ENCODE measurements around the gene ADARB2.
"Not testable (repeated sequence)": the region's sequence is repeated elsewhere in the genome, so short reads cannot be mapped to it uniquely, and the experiment has no call there.

ADARB2 gene

DNA sequence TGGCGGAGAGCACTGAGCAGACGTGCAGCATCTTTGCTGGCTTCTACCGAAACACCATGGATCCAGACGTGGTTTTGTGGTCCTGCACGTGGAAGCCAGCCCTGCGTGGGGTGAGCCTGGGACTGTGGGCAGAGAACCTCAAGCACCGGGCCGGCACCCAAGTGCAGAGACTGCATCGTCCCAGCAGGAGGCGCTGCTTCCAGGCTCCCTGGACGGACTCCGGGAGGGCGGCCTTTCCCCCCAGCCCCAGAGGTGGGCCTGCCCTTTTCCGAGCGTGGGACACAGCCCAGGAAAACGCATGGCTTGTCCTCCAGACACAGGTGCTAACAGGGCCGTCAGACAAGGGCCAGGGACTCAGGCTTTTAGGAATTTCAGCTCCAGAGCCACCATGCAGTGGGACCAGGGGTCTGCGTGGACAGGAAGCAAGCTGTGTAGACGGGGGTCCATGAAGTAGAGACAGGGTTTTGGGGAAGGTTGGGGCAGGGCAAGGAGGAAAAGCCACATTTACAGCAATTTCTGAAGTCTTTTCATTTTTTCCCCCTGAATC lies 377.2 kb downstream of the ADARB2 start:
- no peak for DNase-seq

DNA sequence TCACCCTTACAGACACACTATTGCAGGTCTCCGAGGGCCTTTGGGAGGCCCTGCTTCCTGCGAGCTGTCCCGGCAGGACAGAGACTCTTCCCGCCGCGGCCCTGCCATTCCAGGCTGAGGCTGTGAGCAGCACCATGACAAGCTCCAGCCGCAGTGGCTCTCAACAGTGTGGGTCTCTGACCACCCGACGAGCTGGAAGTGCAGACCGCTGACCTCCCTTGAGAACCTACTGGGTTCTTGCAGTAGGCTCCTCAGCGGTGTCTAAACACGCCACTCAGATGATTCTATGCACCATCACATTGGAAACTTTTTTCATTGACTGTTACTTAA lies 377.7 kb downstream of the ADARB2 start:
- DNase-seq, result no peak

DNA sequence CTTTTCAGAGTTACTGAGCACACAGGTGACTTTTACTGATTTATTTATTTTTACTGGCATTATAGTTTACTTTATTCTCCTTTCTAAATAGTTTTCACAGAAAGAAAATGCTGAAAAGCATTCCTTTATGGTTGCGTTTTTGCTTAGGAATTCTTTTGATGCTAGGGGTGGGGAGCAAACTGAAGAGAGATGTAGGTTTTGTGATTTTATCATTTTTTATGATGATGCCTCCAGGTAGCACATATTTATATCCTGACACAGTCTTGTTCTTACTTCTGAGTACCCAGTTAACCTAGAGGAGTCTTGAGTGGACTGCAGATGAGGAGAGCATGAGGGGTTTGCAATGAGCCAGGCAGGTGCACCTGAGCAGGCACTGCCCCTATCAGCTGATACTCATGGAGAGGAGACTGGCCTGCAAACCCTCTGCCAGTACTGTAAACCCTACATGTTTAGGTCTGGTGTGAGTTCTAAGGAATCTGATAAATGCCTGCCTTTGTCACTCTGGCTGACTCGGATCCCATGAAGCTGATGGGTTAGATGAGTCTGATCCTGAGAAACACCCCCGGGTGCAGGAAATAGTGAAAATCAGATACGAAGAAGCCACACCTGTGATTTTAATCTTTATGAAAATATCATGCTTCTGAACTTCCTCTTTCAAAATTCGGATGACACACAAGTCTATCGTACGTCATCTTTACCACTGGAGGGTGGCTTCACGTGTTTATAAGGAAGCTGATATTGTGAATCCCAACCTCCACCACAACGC lies 378.3 kb downstream of the ADARB2 start:
- DNase-seq, result no peak

DNA sequence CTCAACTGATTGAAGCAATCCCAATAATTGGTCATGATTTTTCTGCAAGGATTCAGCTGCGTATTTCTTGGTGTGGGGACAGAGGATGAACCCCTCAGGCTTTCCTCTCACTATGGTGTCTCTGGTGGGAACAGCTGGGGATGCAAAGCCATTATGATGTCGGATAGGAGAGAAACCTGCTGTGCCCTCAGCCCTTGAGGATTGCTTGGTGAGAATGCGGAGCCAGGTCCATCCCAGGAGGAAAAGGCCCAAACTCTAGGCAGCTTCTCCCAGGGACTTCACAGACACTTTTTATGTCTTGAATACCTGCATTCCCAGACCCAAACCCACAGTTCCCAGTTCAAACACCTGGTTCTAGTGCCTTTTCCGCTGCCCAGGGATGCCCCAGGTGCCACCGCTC lies 379.2 kb downstream of the ADARB2 start:
- DNase-seq, result no peak

DNA sequence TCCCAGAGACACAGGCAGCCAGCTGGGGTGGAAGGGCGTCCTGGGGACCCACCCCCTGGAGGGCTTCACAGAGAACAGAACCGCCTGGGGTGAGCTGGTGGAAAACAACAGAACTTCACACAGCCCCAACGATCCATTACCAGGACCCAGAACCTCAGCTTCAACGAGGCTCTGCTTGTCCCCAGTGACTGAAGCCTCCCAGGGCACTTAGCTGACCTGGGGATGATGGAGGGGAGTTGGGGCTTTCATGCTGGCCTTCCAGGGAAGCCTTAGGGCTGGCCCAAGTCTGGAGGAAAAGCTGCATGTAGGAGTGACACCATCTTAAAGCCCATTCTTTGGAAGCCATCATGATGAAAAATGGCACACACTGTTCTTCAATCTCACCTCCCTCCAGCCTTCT lies 381.0 kb downstream of the ADARB2 start:
- no peak for DNase-seq

DNA sequence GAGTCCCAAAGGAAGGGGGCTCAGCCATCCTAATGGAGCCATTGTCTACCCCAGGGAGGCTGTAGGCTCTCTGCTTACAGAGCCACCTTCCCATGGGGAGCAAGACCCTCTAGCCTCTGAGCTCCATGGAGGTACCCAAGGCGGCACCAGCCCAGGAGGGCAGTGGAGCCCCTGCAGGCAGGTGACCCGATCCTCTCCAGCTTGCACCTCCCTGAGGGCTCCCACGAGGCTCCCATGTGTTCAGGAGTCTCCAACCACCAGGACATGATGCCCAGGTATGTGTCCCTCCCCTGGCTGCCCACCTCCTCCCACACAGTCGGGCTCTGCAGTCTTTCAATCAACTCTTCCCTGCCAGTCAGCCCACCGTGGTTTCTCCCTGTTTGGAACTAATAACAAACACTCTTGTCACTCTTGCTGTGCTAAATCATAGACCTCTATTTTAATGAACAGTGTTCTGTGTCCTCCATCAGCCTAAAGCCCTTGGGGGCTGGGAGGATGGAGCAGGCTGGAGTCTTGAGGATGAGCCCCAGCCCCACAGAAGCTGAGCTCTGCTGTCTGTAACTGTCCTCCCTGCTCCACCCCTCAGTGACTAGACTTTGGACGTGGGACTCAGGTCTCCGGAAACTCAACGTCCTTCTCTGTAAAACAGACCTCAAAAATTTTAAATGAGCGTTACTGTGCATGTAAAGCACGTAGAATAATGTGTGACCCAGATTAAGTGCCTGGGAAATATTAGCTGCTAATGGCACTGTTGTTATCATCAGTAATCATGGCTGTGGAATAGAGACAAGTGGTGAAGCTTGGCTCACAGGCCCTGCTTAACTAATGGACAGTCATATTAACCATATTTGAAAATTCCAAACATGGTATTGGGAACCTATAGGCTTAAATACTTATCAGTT lies 382.3 kb downstream of the ADARB2 start:
- no peak for DNase-seq

DNA sequence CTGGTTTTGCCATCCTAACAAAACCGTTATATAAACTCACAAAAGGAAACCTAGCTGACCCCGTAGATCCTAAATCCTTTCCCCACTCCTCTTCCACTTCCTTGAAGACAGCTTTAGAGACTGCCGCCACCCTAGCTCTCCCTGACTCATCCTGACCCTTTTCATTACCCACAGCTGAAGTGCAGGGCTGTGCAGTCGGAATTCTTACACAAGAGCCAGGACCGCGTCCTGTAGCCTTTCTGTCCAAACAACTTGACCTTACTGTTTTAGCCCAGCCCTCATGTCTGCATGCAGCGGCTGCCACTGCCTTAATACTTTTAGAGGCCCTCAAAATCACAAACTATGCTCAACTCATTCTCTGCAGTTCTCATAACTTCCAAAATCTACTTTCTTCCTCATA lies 385.0 kb downstream of the ADARB2 start:
- not testable (repeated sequence) for DNase-seq

DNA sequence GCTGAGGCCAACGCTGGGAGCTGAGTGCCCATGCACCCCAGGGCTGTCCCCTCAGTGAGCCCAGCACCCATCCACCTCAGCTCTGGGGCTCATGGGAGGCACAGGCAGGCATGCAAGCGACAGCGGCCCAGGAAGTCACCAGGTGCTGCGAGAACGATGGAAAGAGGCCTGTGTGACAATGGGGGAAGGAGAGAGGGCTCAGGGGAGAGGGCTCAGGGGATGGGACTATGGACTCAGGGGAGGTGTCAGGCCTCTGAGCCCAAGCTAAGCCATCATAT lies 388.6 kb downstream of the ADARB2 start:
- DNase-seq, result no peak

DNA sequence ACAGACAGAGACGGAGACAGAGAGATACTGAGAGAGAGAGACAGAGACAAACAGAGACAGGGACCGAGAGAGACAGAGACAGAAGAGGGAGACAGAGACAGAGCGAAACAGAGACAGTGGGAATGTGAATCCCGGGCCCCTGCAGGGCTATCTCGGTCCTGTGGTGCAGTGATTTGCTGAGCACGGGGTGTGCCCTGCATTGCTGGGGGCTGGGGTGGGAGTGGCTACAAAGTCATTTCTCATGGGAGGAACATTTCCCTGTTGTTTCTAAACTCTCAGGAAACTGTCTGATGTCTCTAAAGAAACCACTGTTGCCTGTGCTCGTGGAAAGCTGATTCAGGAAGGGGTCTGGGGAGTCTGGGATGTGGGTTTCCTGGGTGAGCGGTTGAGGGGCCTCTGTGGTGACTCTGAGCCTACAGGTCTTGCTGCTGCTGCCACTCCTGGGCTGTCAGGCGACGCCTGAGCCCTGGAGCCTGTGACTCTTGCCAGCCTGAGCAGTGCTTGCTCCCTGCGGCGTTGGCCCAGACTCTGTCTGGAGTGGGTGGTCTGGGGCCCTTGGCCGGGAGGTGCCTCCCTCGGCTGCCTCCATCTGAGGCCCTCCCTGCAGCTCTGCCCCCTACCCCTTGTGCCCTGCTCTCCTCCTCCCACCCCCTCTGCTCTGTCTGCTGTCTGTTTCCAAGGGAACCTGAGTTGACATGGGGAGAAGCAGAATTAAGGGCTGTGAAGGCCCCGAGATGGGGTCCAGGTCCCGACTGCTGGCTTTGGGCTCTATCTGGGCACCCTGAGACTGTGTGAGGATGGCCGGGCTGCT lies 389.2 kb downstream of the ADARB2 start:
- no peak for DNase-seq

DNA sequence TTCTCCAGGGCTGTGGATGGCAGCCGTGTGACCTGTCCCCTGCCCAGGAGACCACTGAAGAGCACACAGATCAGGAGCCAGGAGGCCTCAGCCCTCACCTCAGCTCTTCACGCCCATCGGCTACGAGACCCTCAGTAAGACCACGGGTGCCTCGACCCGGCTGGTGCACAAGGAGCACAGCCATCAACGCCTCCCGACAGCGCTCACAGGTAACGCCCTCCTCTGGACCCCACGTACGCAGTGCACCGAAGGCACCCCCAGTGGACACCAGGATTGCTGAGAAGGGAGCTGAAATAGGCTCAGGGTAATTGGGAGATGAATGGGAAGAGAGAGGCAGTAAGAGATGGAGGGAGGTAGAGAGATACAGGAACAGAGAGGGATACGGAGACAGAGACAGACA lies 389.8 kb downstream of the ADARB2 start:
- no peak for DNase-seq

DNA sequence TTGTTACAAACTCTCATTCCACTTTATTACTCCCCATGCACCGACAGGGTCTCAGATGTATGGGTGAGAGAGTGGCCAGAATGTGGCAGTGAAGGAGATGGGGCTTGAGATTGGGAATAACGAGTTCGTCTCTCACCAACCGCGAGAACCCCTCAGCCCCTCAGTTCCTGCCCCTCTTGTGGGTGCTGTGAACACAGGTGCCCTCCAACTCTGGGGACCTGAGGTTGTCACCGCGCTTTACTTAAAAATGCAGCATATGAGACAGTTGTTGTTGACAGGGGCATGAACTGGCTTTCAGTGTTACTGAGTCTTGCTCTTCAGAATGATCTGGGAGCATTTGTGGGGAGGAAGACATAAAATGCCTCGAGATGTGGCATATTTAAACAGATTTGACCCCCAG lies 391.1 kb downstream of the ADARB2 start:
- DNase-seq, result no peak

DNA sequence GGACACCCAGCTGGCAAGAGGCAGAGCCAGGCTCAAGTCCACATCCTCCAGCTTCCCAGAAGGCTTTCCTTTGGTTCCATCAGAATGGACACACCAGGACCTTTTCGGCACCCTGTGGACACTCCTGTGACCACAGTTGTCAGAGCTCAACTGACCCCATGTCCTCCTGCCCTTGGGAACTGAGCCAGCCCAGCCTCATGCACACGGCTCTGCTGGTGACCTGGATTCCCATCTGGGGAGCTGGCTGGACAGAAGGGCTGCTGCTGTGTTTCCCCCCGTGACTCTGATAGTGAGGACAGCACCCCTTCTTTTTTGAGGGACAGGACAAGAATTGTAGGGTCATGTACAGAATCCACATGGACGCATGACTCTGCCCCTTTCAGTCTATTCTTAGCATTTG lies 392.0 kb downstream of the ADARB2 start:
- DNase-seq, result no peak

DNA sequence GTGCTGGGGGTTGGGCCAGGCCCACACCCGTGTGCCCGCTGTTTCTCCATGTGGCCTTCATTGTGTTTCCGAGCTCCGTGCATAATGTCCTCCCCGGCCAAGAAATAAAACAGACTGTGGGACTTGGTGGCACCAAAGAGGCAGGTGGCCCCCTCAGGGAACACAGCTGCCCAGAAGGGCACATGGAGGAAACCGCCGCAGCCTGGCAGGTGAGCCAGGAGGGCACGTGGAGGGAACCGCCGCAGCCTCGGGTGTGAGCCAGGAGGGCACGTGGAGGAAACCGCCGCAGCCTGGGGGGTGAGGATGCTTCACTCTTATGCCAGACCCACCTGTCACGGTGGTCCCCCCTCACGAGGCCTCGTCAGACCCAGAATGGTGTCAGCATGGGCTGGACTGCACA lies 392.5 kb downstream of the ADARB2 start:
- no peak for DNase-seq

DNA sequence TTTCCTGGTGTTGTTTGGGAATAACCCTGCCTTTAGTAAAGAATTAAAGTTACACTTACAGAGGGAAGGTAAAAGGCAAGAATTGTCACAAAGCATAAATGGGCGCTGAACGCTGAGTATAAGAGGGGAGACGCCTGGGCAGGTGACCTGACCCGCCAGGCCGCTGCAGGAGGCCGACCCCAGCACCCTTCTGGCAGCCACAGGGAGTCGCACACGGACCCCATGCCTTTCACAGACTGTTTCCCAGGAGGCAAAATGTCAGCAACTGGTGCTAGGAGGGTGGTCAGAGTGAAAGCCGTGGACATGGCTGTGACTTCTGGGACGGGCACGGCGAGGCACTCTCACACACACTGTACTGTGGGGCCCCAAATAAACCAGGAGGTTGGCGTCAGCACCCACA lies 392.9 kb downstream of the ADARB2 start:
- no peak for DNase-seq

DNA sequence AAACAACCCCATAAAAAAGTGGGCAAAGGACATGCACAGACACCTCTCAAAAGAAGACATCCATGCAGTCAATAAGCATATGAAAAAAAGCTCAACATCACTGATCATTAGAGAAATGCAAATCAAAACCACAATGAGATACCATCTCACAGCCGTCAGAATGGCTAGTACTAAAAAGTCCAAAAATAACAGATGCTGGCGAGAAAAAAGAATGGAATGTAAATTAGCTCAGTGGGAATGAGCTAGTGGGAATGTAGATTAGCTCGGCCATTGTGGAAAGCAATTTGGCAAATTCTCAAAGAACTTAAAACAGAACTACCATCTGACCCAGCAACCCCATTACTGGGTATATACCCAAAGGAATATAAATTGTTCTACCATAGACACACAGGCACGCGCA lies 394.1 kb downstream of the ADARB2 start:
- no peak for DNase-seq

DNA sequence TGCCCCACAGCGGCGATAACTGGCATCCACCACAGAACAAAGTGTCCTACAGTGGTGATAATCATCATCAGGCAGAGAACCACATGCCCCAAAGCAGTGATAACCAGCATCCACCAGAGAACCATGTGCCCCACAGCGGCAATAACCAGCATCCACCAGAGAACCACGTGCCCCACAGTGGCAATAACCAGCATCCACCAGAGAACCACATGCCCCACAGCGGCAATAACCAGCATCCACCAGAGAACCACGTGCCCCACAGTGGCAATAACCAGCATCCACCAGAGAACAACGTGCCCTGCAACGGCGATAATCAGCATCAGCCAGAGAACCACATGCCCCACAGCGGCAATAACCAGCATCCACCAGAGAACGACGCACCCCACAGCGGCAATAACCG lies 396.3 kb downstream of the ADARB2 start:
- not testable (repeated sequence) for DNase-seq

DNA sequence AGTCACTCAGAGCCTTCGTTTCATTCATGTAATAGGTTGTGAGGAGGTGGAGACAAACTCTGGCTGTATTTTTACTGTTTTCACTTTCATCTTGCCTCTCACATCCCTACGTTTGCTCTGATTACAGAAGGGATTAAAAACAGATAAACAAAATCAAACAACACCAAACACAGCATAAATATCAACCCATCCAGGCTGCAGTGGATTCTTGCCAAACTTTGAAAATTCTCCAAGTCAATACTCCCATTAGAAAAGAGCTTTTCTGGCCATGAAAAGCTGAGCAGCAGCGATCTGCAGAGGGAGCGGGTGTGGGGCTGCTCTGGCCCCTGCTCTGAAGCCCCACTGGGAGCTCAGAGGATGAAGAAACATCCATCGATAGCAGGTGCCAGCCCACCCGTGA lies 397.9 kb downstream of the ADARB2 start:
- no peak for DNase-seq

DNA sequence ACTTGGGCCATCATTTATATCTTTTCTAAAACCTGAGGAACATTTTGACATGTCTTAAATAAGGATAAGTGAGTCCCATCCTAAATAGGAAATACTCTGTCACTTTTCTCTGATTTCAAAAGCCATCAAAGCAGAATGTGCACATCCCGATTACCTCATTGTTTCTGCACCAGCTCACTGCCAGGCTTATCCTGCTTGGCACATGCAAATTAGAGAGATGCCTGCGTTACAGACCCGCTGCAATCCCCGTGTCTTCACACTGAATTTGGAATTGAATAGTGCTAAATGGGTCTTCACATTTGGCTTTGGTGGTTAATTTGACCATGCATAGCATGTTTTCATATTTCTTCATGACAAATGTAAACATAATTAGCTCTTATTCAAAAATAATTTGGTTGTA lies 401.7 kb downstream of the ADARB2 start:
- no peak for DNase-seq

DNA sequence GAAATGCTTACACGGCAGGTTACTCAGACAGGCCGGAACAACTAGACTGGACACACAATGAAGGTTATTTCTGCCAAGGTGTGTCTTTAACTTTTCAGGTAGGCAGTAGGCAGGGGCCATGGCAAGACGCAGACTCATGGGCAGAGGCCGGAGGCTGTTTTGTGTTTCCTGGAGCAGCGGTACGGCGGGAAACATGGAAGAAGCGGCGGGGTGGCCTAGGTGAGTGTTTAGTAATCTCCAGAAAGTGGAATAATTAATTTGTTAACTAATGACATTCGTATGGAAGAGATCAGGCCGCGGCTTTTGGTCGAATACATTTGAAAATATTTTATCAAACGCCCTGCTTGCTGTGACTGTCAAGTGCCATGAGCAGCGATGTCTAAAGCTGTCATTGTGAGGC lies 403.3 kb downstream of the ADARB2 start:
- DNase-seq, result no peak

DNA sequence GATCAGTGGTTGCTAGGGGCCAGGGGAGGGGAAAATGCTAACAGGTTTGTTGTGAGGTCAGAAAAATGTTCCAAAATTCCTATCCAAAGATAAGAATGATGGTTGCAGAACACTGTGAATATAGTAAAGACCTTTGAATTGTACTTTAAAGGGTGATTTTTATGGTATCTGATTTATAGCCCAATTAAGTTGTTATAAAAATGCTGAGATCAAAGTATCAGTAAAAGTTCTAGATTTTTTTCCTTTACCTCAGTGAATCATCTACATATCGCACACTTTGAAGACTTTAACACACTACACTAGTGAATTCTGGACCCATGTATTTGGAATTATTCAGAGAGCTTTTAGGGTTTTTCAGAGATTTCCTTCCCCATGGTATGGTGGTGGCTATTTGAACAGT lies 405.8 kb downstream of the ADARB2 start:
- DNase-seq, result no peak

DNA sequence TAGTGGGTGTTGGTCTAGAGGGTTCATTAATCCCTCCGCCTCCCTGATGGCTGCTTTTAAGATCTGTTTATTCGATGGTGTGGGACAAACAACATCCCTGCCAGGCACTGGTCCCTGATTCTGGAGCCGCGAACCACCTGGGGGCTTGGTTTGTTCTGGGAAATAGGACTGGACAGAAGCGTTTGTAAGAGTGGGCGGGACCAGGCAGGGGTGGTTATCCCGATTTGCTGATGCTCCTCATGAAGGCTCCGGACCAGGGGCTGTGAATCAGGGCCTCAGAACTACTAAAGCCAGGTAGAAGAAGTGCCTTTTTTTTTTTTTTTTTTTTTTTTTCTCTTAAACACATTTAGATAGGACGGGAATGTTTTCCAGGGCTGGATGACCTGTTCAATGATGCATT lies 407.7 kb downstream of the ADARB2 start:
- DNase-seq, result no peak

DNA sequence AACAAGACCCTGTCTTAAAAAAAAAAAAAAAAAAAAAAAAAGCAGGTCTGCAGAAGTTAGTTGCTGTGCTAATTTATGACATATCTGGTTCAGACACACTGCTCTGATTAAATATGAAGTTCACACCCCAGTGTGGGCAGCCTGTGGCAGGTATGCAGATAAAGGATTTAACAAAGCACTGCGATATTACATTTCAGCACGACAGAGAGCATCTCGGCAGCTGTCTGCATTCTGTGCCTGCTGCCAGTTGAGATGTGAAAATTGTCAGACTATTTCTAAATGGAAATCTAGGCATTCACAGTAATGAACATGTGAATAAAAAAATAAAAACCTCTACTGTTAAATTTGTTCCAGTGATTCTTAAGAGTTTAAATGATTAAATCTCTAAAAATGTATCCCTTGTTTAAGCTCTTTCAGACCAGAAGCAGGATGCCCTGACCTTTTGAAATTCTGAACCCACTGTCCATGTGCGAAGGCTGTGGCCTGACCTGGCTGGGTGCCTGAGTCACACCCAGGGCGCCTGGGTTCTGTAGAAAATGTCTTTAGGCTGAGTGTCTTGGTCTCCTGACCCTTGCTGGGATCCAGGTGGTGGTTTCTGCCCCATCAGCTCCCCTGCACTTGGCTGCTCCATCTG lies 408.2 kb downstream of the ADARB2 start:
- no peak for DNase-seq
